Stomach (tissue), 9 donors: ENCODE measurements around the gene NUDCD2. TPM values are rescaled to one million over a fixed set of nuclear protein-coding genes. Genes with fewer than 3 reads are reported as not detected.

Experiments used
- DNase-seq, 2 donors: peaks; one replicate each; pipeline versions ENCODE4 v3.0.0 to v3.0.0-alpha.2; 2013 to 2019
- H3K27ac ChIP-seq, 5 donors: fragments of 200-600 bp in 4 of 5; sonication (generic) in 4 of 5; one replicate each; pipeline ENCODE4 v1.5.1; 2013 to 2019; ENCODE audit warnings: mild to moderate bottlenecking in 1 of 5, moderate library complexity in 1 of 5
- H3K27me3 ChIP-seq, 3 donors: fragments of 200-600 bp; sonication (generic); one replicate each; pipeline ENCODE4 v1.5.1; 2017 to 2019; ENCODE audit warnings: mixed run types in 1 of 3
- H3K36me3 ChIP-seq, 4 donors: fragments of 200-600 bp; sonication (generic); 1 replicate in 3 of 4; 2 replicates in 1 of 4; pipeline ENCODE4 v1.5.1; 2016 to 2019
- H3K4me1 ChIP-seq, 4 donors: fragments of 200-600 bp; sonication (generic); one replicate each; pipeline ENCODE4 v1.5.1; 2016 to 2019
- H3K4me3 ChIP-seq, 4 donors: fragments of 200-600 bp; sonication (generic) in 3 of 4; one replicate each; pipeline ENCODE4 v1.5.1; 2016 to 2019; ENCODE audit warnings: mild to moderate bottlenecking in 1 of 4
- H3K9me3 ChIP-seq, 4 donors: fragments of 200-600 bp; sonication (generic); one replicate each; pipeline ENCODE4 v1.5.1; 2016 to 2019
- CTCF ChIP-seq, 7 experiments: fragments of 450-650 bp in 4 of 7; fragments of 200-600 bp in 3 of 7; sonication (generic) in 3 of 7; IDR thresholded peaks; one replicate each; pipeline ENCODE4 v1.5.1; 2016 to 2019; ENCODE audit warnings: antibody characterized with exemption in 7 of 7, control low read depth in 2 of 7, mild to moderate bottlenecking in 1 of 7
- EP300 ChIP-seq: sonication (generic); formaldehyde crosslinking; IDR thresholded peaks from one replicate; pipeline ENCODE4 v1.6.1; 2017; ENCODE audit warnings: antibody characterized with exemption
- POLR2A ChIP-seq, 4 donors: fragments of 450-650 bp; IDR thresholded peaks; one replicate each; pipeline ENCODE4 v1.6.1; 2016; ENCODE audit warnings: antibody characterized with exemption in 4 of 4, control low read depth in 2 of 4, mild to moderate bottlenecking in 1 of 4, moderate library complexity in 1 of 4
- POLR2AphosphoS5 ChIP-seq, 3 donors: sonication (generic); formaldehyde crosslinking; IDR thresholded peaks; one replicate each; pipeline ENCODE4 v1.6.1; 2016; ENCODE audit warnings: antibody characterized with exemption in 3 of 3
- WGBS, 5 donors: extraction: QIAGEN DNeasy Blood & Tissue Kit in 3 of 5; methylation state at CpG; one replicate each; pipeline versions ENCODE4 v1.1.5 to v1.1.7; 2013 to 2018; 5-methylcytosine and 5-hydroxymethylcytosine counted together
- intact Hi-C: fragments of 100-400 bp; cut with DNase I; formaldehyde crosslinking; loops from one replicate; pipeline ENCODE4 v1.15.1; 2023; ENCODE audit warnings: low total_unique reads
- polyA plus RNA-seq, 3 donors: library from polyadenylated mRNA; stranded (reverse); fragments of 200-250 nt; gene quantifications; one replicate each; pipeline ENCODE4 v1.2.3, GENCODE V29; 2013
- total RNA-seq, 5 donors: library from RNA; depleted of rRNA; stranded (reverse); fragments of >200 nt; gene quantifications; one replicate each; pipeline versions ENCODE4 v1.1.0 to v1.2.3, GENCODE V29; 2014 to 2016
- donor health status: healthy with polysubstance abuse.
- donor health status: Bipolar disorder and iron deficiency.
- donor health status: healthy.

Gene NUDCD2
- total and polyA plus RNA-seq, 8 donors: 1.2 to 15.1 (median 5.9) TPM; not detected in 1

GRCh38 chr5:163467682-163468081 is 7.8 kb upstream of the NUDCD2 start:
- Histone ChIP-seq H3K4me1 (no peaks in the 10 kb centered on the region), H3K4me3 (no peak overlapping the region), H3K36me3 (peaks cover 0 to 14% (median 0%) of the 10 kb centered on the region in 4 donors), H3K27ac (no peak overlapping the region), H3K9me3 (no peaks in the 10 kb centered on the region), H3K27me3 (no peaks in the 10 kb centered on the region)
- intact Hi-C loops: no loop called here
- no peak for DNase-seq
- TF ChIP-seq POLR2A (IDR thresholded peaks at IDR 0.05) (no peak), POLR2AphosphoS5 (IDR thresholded peaks at IDR 0.05) (no peak), CTCF (IDR thresholded peaks at IDR 0.05) (no peak)
- WGBS, 5 donors: 76 to 88% (median 81%) methylated on average over 4 of the region's 4 CpGs

- peaks cover 16 to 34% (median 27%) of the 10 kb centered on the region in 4 donors for H3K4me1 ChIP-seq
- DNase-seq: no peak
- no peak overlapping the region for H3K27ac ChIP-seq
- TF ChIP-seq POLR2AphosphoS5 (IDR thresholded peaks at IDR 0.05): no peak
- TF ChIP-seq POLR2A (IDR thresholded peaks at IDR 0.05): no peak
- TF ChIP-seq EP300: no peak
- no peaks in the 10 kb centered on the region for H3K27me3 ChIP-seq
- no peaks in the 10 kb centered on the region for H3K36me3 ChIP-seq
- no peaks in the 10 kb centered on the region for H3K9me3 ChIP-seq
- no peak overlapping the region for H3K4me3 ChIP-seq
- intact Hi-C loops: no loop called here
Measured at GRCh38 chr5:163463063-163463435, 3.1 kb upstream of the NUDCD2 start.

GRCh38 chr5:163460562-163461171 is 765 bp upstream of the NUDCD2 start, which contains the start of gene HMMR:
Gene HMMR (plus strand): TSS chr5:163460632. CDS start chr5:163460693, 61 bp downstream.
- 0 to 1% (median 0%) methylated on average over 23 of the region's 23 CpGs for WGBS, 5 donors
- no peaks in the 10 kb centered on the region for H3K27me3 ChIP-seq
- H3K4me1 ChIP-seq: peaks cover 17 to 42% (median 30%) of the 10 kb centered on the region in 4 donors
- DNase-seq: peak in 1 of 2 donors; percentile 64
- intact Hi-C loops: no loop called here
- TF ChIP-seq POLR2A (IDR thresholded peaks at IDR 0.05) (no peak), EP300 (no peak), CTCF (IDR thresholded peaks at IDR 0.05) (no peak), POLR2AphosphoS5 (IDR thresholded peaks at IDR 0.05) (no peak)
- peaks cover 0 to 9% (median 4%) of the 10 kb centered on the region in 4 donors for H3K36me3 ChIP-seq
- H3K27ac ChIP-seq: peak within 1 kb of the TSS; percentile 90 to 97 (median 97)
- peak within 1 kb of the TSS; percentile 51 to 80 (median 70) for H3K4me3 ChIP-seq
- H3K9me3 ChIP-seq: no peaks in the 10 kb centered on the region

- 0% methylated on average over 12 of the region's 12 CpGs for WGBS, 5 donors
- TF ChIP-seq EP300 (no peak), POLR2A (IDR thresholded peaks at IDR 0.05) (no peak), POLR2AphosphoS5 (IDR thresholded peaks at IDR 0.05) (no peak), CTCF (IDR thresholded peaks at IDR 0.05) (no peak)
- H3K4me3 ChIP-seq: peak overlapping the region; percentile 51 to 80 (median 70)
- H3K4me1 ChIP-seq: peaks cover 17 to 42% (median 30%) of the 10 kb centered on the region in 4 donors
- peaks cover 0 to 21% (median 16%) of the 10 kb centered on the region in 4 donors for H3K36me3 ChIP-seq
- no peaks in the 10 kb centered on the region for H3K27me3 ChIP-seq
- no peaks in the 10 kb centered on the region for H3K9me3 ChIP-seq
- intact Hi-C loops: no loop called here
- DNase-seq: no peak
- peak overlapping the region; percentile 90 to 97 (median 97) for H3K27ac ChIP-seq
Measured at GRCh38 chr5:163459462-163459818, 462 bp downstream of the NUDCD2 start.

GRCh38 chr5:163458778-163459385 is 1.0 kb downstream of the NUDCD2 start:
- H3K4me1 ChIP-seq: peaks cover 17 to 42% (median 30%) of the 10 kb centered on the region in 4 donors
- H3K36me3 ChIP-seq: peaks cover 0 to 27% (median 21%) of the 10 kb centered on the region in 4 donors
- 31 to 39% (median 34%) methylated on average over 6 of the region's 6 CpGs for WGBS, 5 donors
- no peaks in the 10 kb centered on the region for H3K27me3 ChIP-seq
- no peak for TF ChIP-seq CTCF (IDR thresholded peaks at IDR 0.05)
- no peak for TF ChIP-seq POLR2AphosphoS5 (IDR thresholded peaks at IDR 0.05)
- TF ChIP-seq EP300: no peak
- no peak for TF ChIP-seq POLR2A (IDR thresholded peaks at IDR 0.05)
- intact Hi-C loops: no loop called here
- H3K27ac ChIP-seq: peak overlapping the region in 4 of 5 donors; percentile 96 to 97 (median 97)
- DNase-seq: peak in 1 of 2 donors; percentile 9
- H3K4me3 ChIP-seq: peak overlapping the region; percentile 51 to 80 (median 70)
- no peaks in the 10 kb centered on the region for H3K9me3 ChIP-seq
